ENCODE measurements around the gene TAX1BP3. TPM values are rescaled to one million over a fixed set of nuclear protein-coding genes. Genes with fewer than 3 reads are reported as not detected.

TAX1BP3 gene
- total RNA-seq, 1 donor from 2014 or later = 209 TPM

- ATAC-seq = peak; percentile 3
These were observed 10.2 kb downstream of the TAX1BP3 start for GRCh38 chr17:3657874-3658783.

GRCh38 chr17:3657588-3657869, 10.8 kb downstream of the TAX1BP3 start:
- ATAC-seq = no peak

GRCh38 chr17:3656755-3657587, 11.4 kb downstream of the TAX1BP3 start:
- no peak for ATAC-seq

- no peak for ATAC-seq
These were observed 12.0 kb downstream of the TAX1BP3 start for GRCh38 chr17:3656353-3656752.

GRCh38 chr17:3655766-3656165, 12.6 kb downstream of the TAX1BP3 start:
- ATAC-seq = no peak

GRCh38 chr17:3647769-3648555, 20.4 kb downstream of the TAX1BP3 start:
- peak; percentile 80 for ATAC-seq

GRCh38 chr17:3647251-3647650, 21.1 kb downstream of the TAX1BP3 start:
- ATAC-seq = no peak

GRCh38 chr17:3645310-3645709, 23.1 kb downstream of the TAX1BP3 start:
- no peak for ATAC-seq

- ATAC-seq = no peak
These were observed 24.5 kb downstream of the TAX1BP3 start for GRCh38 chr17:3643889-3644349.

GRCh38 chr17:3641717-3642486, 26.5 kb downstream of the TAX1BP3 start:
- no peak for ATAC-seq

GRCh38 chr17:3641014-3641413, 27.4 kb downstream of the TAX1BP3 start:
- no peak for ATAC-seq

- ATAC-seq = no peak
These were observed 28.3 kb downstream of the TAX1BP3 start for GRCh38 chr17:3639981-3640596.

GRCh38 chr17:3636908-3637373, 31.4 kb downstream of the TAX1BP3 start:
- no peak for ATAC-seq

- ATAC-seq = peak; percentile 97
These were observed 32.0 kb downstream of the TAX1BP3 start, which contains the start of the genes CTNS and SHPK for GRCh38 chr17:3636154-3636907. TSS of gene CTNS (plus strand) at chr17:3636760. CDS start at chr17:3640207, 3,447 bp downstream. TSS of gene SHPK (minus strand) at chr17:3636250. CDS start at chr17:3636219, 31 bp downstream.

- peak; percentile 34 for ATAC-seq
These were observed 32.8 kb downstream of the TAX1BP3 start for GRCh38 chr17:3635474-3636153.

- ATAC-seq = no peak
These were observed 36.1 kb downstream of the TAX1BP3 start for GRCh38 chr17:3632287-3632686.

GRCh38 chr17:3630781-3631180, 37.6 kb downstream of the TAX1BP3 start:
- no peak for ATAC-seq

- ATAC-seq = no peak
These were observed 40.6 kb downstream of the TAX1BP3 start for GRCh38 chr17:3627769-3628167.
